AG04449 (cell line): ENCODE measurements around the gene ZNF79.

ENCODE experiments used
- CTCF ChIA-PET: fragments of 350-600 bp; formaldehyde crosslinking; extraction: SDS; loops from one replicate; lab custom pipeline; 2021; ENCODE audit warnings: antibody characterized with exemption; lab: Yijun Ruan, JAX
- POLR2A ChIA-PET: fragments of 400-600, 350-600 bp; formaldehyde crosslinking; extraction: SDS; loops from one replicate; lab custom pipeline; 2020; ENCODE audit warnings: antibody characterized with exemption, inconsistent platforms; lab: Yijun Ruan, JAX
- DNase-seq: peaks from one replicate; pipeline ENCODE4 v3.0.0-alpha.2; 2010; ENCODE audit warnings: low read depth, low spot score
- H3K4me3 ChIP-seq: 2 replicates; pipeline ENCODE4 v1.5.1; 2011; ENCODE audit warnings: low read depth, mild to moderate bottlenecking, control low read depth, low read length
- CTCF ChIP-seq: IDR thresholded peaks from one replicate; pipeline ENCODE4 v1.5.1; 2011; ENCODE audit warnings: mild to moderate bottlenecking, moderate library complexity, low read length, control low read depth, inconsistent platforms; ENCODE audit not compliant: insufficient read depth; ENCODE audit errors: missing control alignments

Gene ZNF79

GRCh38 chr9:127396808-127397645, 27.2 kb upstream of the ZNF79 start, which contains the start of gene SLC2A8:
Gene SLC2A8, plus strand, starts transcription at chr9:127397169. Its CDS starts 62 bp downstream, at chr9:127397231.
- CTCF ChIA-PET = interaction anchor here (0.7 to 1.7 kb wide), 5 partner anchors 10 to 458 kb away, joined by 3 to 4 read pairs (median 4); no protein-coding TSS in a partner anchor
- peak; percentile 12 for TF ChIP-seq CTCF
- POLR2A ChIA-PET = interaction anchor here (0.8 to 1.4 kb wide), 3 partner anchors 9 to 54 kb away, joined by 5 to 6 read pairs (median 5); partner anchors contain the start of genes LRSAM1, RPL12 and ZNF79
- peak; percentile 90 for DNase-seq
- peak within 1 kb of the TSS; percentile 63 for H3K4me3 ChIP-seq

GRCh38 chr9:127397646-127398274, 26.4 kb upstream of the ZNF79 start:
- peak; percentile 55 for TF ChIP-seq CTCF
- peak overlapping the region; percentile 63 for H3K4me3 ChIP-seq
- CTCF ChIA-PET = interaction anchor here (1.1 to 1.7 kb wide), 3 partner anchors 10 to 457 kb away, joined by 3 to 4 read pairs (median 4); no protein-coding TSS in a partner anchor
- POLR2A ChIA-PET = no interaction called here
- no peak for DNase-seq

- POLR2A ChIA-PET = no interaction called here
- no peak for DNase-seq
- no peak for TF ChIP-seq CTCF
- CTCF ChIA-PET = interaction anchor here (1.1 to 1.3 kb wide), 2 partner anchors 184 to 457 kb away, joined by 3 read pairs; no protein-coding TSS in a partner anchor
- H3K4me3 ChIP-seq = peak overlapping the region; percentile 63
These were observed 25.9 kb upstream of the ZNF79 start for GRCh38 chr9:127398275-127398647.

- no peak for TF ChIP-seq CTCF
- CTCF ChIA-PET = interaction anchor here (1.1 to 1.3 kb wide), 3 partner anchors 9 to 458 kb away, joined by 3 read pairs; no protein-coding TSS in a partner anchor
- DNase-seq = no peak
- no peak overlapping the region for H3K4me3 ChIP-seq
- POLR2A ChIA-PET = no interaction called here
These were observed 25.3 kb upstream of the ZNF79 start for GRCh38 chr9:127398715-127399400.

- DNase-seq = no peak
- TF ChIP-seq CTCF = no peak
- H3K4me3 ChIP-seq = no peak overlapping the region
- ChIA-PET POLR2A (no interaction called here), CTCF (interaction anchor here (1.1 to 1.3 kb wide), 2 partner anchors 10 to 185 kb away, joined by 3 read pairs; no protein-coding TSS in a partner anchor)
These were observed 24.4 kb upstream of the ZNF79 start for GRCh38 chr9:127399736-127400269.
